Tibial nerve (tissue), 4 donors: Measurements from ENCODE around the gene NDUFS8.

Source experiments
- CTCF ChIP-seq, 5 experiments: fragments of 200-600 bp in 3 of 5; fragments of 450-650 bp in 2 of 5; sonication (generic) in 3 of 5; IDR thresholded peaks; one replicate each; pipeline ENCODE4 v1.5.1; 2016 to 2019; ENCODE audit warnings: antibody characterized with exemption in 5 of 5, mild to moderate bottlenecking in 3 of 5, moderate library complexity in 2 of 5
- EP300 ChIP-seq, 2 donors: sonication (generic); formaldehyde crosslinking; IDR thresholded peaks; one replicate each; pipeline ENCODE4 v1.6.1; 2017; ENCODE audit warnings: antibody characterized with exemption in 2 of 2, mild to moderate bottlenecking in 1 of 2

- TF ChIP-seq CTCF (IDR thresholded peaks at IDR 0.05) (no peak), EP300 (IDR thresholded peaks at IDR 0.05) (peak; percentile 50 to 89)
Observed at GRCh38 chr11:68012843-68013610, 17.5 kb upstream of the NDUFS8 start.
